Measurements from ENCODE around the gene COL5A1.

The COL5A1 gene

GRCh38 chr9:134648701-134649530 lies 7.3 kb downstream of the COL5A1 start:
- no peak overlapping the region for H3K9ac ChIP-seq (ENCODE audit: insufficient read length, low read depth)
- DNase-seq (ENCODE audit: low read depth, low spot score) = no peak
- H3K4me3 ChIP-seq (ENCODE audit: insufficient read length, low read depth) = no peak overlapping the region
- no peaks in the 10 kb centered on the region for H3K9me3 ChIP-seq (ENCODE audit: insufficient read depth, low read length)
- no peak for TF ChIP-seq SUZ12 (IDR thresholded peaks at IDR 0.05; ENCODE audit: extremely low read depth, insufficient read depth, insufficient read length)
- no peak for TF ChIP-seq ZNF274 (IDR thresholded peaks at IDR 0.05; ENCODE audit: low read depth, low read length)
- no peak for TF ChIP-seq YY1 (IDR thresholded peaks at IDR 0.05; ENCODE audit: insufficient read depth, insufficient read length)
- peaks cover 16% of the 10 kb centered on the region for H3K4me1 ChIP-seq (ENCODE audit: insufficient read depth, insufficient read length)
- no peaks in the 10 kb centered on the region for H3K27me3 ChIP-seq (ENCODE audit: insufficient read depth, insufficient read length)
- H3K36me3 ChIP-seq (ENCODE audit: insufficient read depth, insufficient read length, low read length) = peaks cover 86% of the 10 kb centered on the region

GRCh38 chr9:134650431-134651190 lies 9.0 kb downstream of the COL5A1 start:
- TF ChIP-seq SUZ12 (IDR thresholded peaks at IDR 0.05; ENCODE audit: extremely low read depth, insufficient read depth, insufficient read length) (no peak), ZNF274 (IDR thresholded peaks at IDR 0.05; ENCODE audit: low read depth, low read length) (no peak), YY1 (IDR thresholded peaks at IDR 0.05; ENCODE audit: insufficient read depth, insufficient read length) (no peak)

GRCh38 chr9:134651226-134651905 lies 9.8 kb downstream of the COL5A1 start:
- Histone ChIP-seq H3K9me3 (ENCODE audit: insufficient read depth, low read length) (no peaks in the 10 kb centered on the region), H3K4me3 (ENCODE audit: insufficient read length, low read depth) (no peak overlapping the region), H3K4me1 (ENCODE audit: insufficient read depth, insufficient read length) (peaks cover 8% of the 10 kb centered on the region), H3K9ac (ENCODE audit: insufficient read length, low read depth) (no peak overlapping the region), H3K27me3 (ENCODE audit: insufficient read depth, insufficient read length) (no peaks in the 10 kb centered on the region), H3K36me3 (ENCODE audit: insufficient read depth, insufficient read length, low read length) (peaks cover 86% of the 10 kb centered on the region)
- no peak for DNase-seq (ENCODE audit: low read depth, low spot score)
- TF ChIP-seq YY1 (IDR thresholded peaks at IDR 0.05; ENCODE audit: insufficient read depth, insufficient read length) (no peak), SUZ12 (IDR thresholded peaks at IDR 0.05; ENCODE audit: extremely low read depth, insufficient read depth, insufficient read length) (no peak), ZNF274 (IDR thresholded peaks at IDR 0.05; ENCODE audit: low read depth, low read length) (no peak)

More at GRCh38 chr9:134650431-134651190, 9.0 kb downstream of the COL5A1 start:
- DNase-seq (ENCODE audit: low read depth, low spot score) = no peak
- Histone ChIP-seq H3K4me3 (ENCODE audit: insufficient read length, low read depth) (no peak overlapping the region), H3K27me3 (ENCODE audit: insufficient read depth, insufficient read length) (no peaks in the 10 kb centered on the region), H3K9ac (ENCODE audit: insufficient read length, low read depth) (no peak overlapping the region), H3K4me1 (ENCODE audit: insufficient read depth, insufficient read length) (peaks cover 8% of the 10 kb centered on the region), H3K9me3 (ENCODE audit: insufficient read depth, low read length) (no peaks in the 10 kb centered on the region), H3K36me3 (ENCODE audit: insufficient read depth, insufficient read length, low read length) (peaks cover 89% of the 10 kb centered on the region)

- no peaks in the 10 kb centered on the region for H3K9me3 ChIP-seq (ENCODE audit: insufficient read depth, low read length)
- TF ChIP-seq YY1 (IDR thresholded peaks at IDR 0.05; ENCODE audit: insufficient read depth, insufficient read length) (no peak), SUZ12 (IDR thresholded peaks at IDR 0.05; ENCODE audit: extremely low read depth, insufficient read depth, insufficient read length) (no peak), ZNF274 (IDR thresholded peaks at IDR 0.05; ENCODE audit: low read depth, low read length) (no peak)
- peaks cover 2% of the 10 kb centered on the region for H3K4me1 ChIP-seq (ENCODE audit: insufficient read depth, insufficient read length)
- H3K4me3 ChIP-seq (ENCODE audit: insufficient read length, low read depth) = no peak overlapping the region
- no peaks in the 10 kb centered on the region for H3K27me3 ChIP-seq (ENCODE audit: insufficient read depth, insufficient read length)
- DNase-seq (ENCODE audit: low read depth, low spot score) = no peak
- no peak overlapping the region for H3K9ac ChIP-seq (ENCODE audit: insufficient read length, low read depth)
- peaks cover 75% of the 10 kb centered on the region for H3K36me3 ChIP-seq (ENCODE audit: insufficient read depth, insufficient read length, low read length)
Observed at GRCh38 chr9:134652291-134653225, 11.0 kb downstream of the COL5A1 start.

- Histone ChIP-seq H3K9ac (ENCODE audit: insufficient read length, low read depth) (no peak overlapping the region), H3K4me1 (ENCODE audit: insufficient read depth, insufficient read length) (peaks cover 8% of the 10 kb centered on the region), H3K27me3 (ENCODE audit: insufficient read depth, insufficient read length) (no peaks in the 10 kb centered on the region), H3K4me3 (ENCODE audit: insufficient read length, low read depth) (no peak overlapping the region), H3K36me3 (ENCODE audit: insufficient read depth, insufficient read length, low read length) (peaks cover 74% of the 10 kb centered on the region), H3K9me3 (ENCODE audit: insufficient read depth, low read length) (no peaks in the 10 kb centered on the region)
- DNase-seq (ENCODE audit: low read depth, low spot score) = no peak
- TF ChIP-seq YY1 (IDR thresholded peaks at IDR 0.05; ENCODE audit: insufficient read depth, insufficient read length) (no peak), ZNF274 (IDR thresholded peaks at IDR 0.05; ENCODE audit: low read depth, low read length) (no peak), SUZ12 (IDR thresholded peaks at IDR 0.05; ENCODE audit: extremely low read depth, insufficient read depth, insufficient read length) (no peak)
Observed at GRCh38 chr9:134653259-134654009, 11.8 kb downstream of the COL5A1 start.

GRCh38 chr9:134655101-134655500 lies 13.5 kb downstream of the COL5A1 start:
- H3K4me3 ChIP-seq (ENCODE audit: insufficient read length, low read depth) = no peak overlapping the region
- H3K9ac ChIP-seq (ENCODE audit: insufficient read length, low read depth) = no peak overlapping the region
- H3K36me3 ChIP-seq (ENCODE audit: insufficient read depth, insufficient read length, low read length) = peaks cover 76% of the 10 kb centered on the region
- H3K27me3 ChIP-seq (ENCODE audit: insufficient read depth, insufficient read length) = no peaks in the 10 kb centered on the region
- TF ChIP-seq YY1 (IDR thresholded peaks at IDR 0.05; ENCODE audit: insufficient read depth, insufficient read length) = no peak
- TF ChIP-seq ZNF274 (IDR thresholded peaks at IDR 0.05; ENCODE audit: low read depth, low read length) = no peak
- TF ChIP-seq SUZ12 (IDR thresholded peaks at IDR 0.05; ENCODE audit: extremely low read depth, insufficient read depth, insufficient read length) = no peak
- DNase-seq (ENCODE audit: low read depth, low spot score) = no peak
- peaks cover 8% of the 10 kb centered on the region for H3K4me1 ChIP-seq (ENCODE audit: insufficient read depth, insufficient read length)
- H3K9me3 ChIP-seq (ENCODE audit: insufficient read depth, low read length) = peaks cover 8% of the 10 kb centered on the region; the same call in 1 of the 2 replicates
